HG02938 (cell line): Measurements from ENCODE around the gene CHST13.
"Not testable (repeated sequence)": the region's sequence is repeated elsewhere in the genome, so short reads cannot be mapped to it uniquely, and the experiment has no call there.

ENCODE experiments used
- ATAC-seq: cut with Tn5 transposase; IDR thresholded peaks from one replicate; pipeline ENCODE4 v1.9.1; 2021; ENCODE audit warnings: mild to moderate bottlenecking, moderate library complexity; ENCODE audit not compliant: unreplicated experiment

The CHST13 gene

DNA sequence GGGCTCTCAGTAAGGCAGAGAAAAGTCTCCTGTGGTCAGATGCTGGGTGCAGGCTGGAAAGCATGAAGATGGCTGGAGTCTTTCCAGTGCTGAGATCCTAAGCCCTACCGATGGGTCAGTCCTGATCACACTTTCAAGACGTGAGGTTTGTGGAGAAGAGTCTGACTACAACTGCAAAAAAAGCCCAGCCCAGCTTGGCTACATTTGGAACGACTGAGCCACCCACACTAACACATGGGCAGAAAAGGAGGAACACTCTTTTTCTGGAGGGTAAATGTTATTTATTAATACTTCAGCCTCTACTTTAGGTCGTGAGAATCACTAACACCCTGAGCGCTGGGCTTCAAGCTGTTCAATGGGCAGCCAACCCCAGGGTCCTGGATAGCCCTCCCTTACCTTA, 56.8 kb downstream of the CHST13 start:
- no peak for ATAC-seq

GRCh38 chr3:126581569-126581968, 57.6 kb downstream of the CHST13 start:
- no peak for ATAC-seq

- no peak for ATAC-seq
Measured at GRCh38 chr3:126582311-126582710, 58.4 kb downstream of the CHST13 start.

- ATAC-seq: not testable (repeated sequence)
Measured at GRCh38 chr3:126591515-126591914, 67.6 kb downstream of the CHST13 start.
